DMS 273 treated with DMSO at 0.1 percent for 48 hours (cell line): Measurements from ENCODE around the gene HSPA4L.
A peak's percentile ranks its signal among the peaks of the same experiment; 100 is the strongest.

Source experiments
- DNase-seq: peaks from one replicate; lab custom pipeline; 2025; lab: John Stamatoyannopoulos, UW

The HSPA4L gene

GRCh38 chr4:127783955-127784770, 2.0 kb downstream of the HSPA4L start:
- no peak for DNase-seq

- no peak for DNase-seq
These were observed 6.4 kb downstream of the HSPA4L start for GRCh38 chr4:127788517-127788916.

GRCh38 chr4:127791391-127791790, 9.3 kb downstream of the HSPA4L start:
- DNase-seq: peak; percentile 7

GRCh38 chr4:127793528-127793927, 11.4 kb downstream of the HSPA4L start:
- no peak for DNase-seq

- no peak for DNase-seq
These were observed 17.6 kb downstream of the HSPA4L start for GRCh38 chr4:127799711-127800110.

GRCh38 chr4:127809173-127809800, 27.2 kb downstream of the HSPA4L start:
- no peak for DNase-seq

- no peak for DNase-seq
These were observed 28.4 kb downstream of the HSPA4L start for GRCh38 chr4:127810551-127810950.

GRCh38 chr4:127822430-127822829, 40.3 kb downstream of the HSPA4L start:
- no peak for DNase-seq

- no peak for DNase-seq
These were observed 46.0 kb downstream of the HSPA4L start for GRCh38 chr4:127828121-127828520.

GRCh38 chr4:127829014-127829413, 46.9 kb downstream of the HSPA4L start:
- no peak for DNase-seq

GRCh38 chr4:127832585-127832984, 50.5 kb downstream of the HSPA4L start:
- no peak for DNase-seq

GRCh38 chr4:127843704-127844600, 61.8 kb downstream of the HSPA4L start:
- DNase-seq: no peak

GRCh38 chr4:127844601-127845116, 62.5 kb downstream of the HSPA4L start:
- no peak for DNase-seq

GRCh38 chr4:127846061-127846460, 63.9 kb downstream of the HSPA4L start:
- no peak for DNase-seq

- no peak for DNase-seq
These were observed 64.6 kb downstream of the HSPA4L start for GRCh38 chr4:127846765-127847164.

GRCh38 chr4:127849505-127850234, 67.5 kb downstream of the HSPA4L start:
- no peak for DNase-seq

GRCh38 chr4:127852661-127853060, 70.5 kb downstream of the HSPA4L start:
- no peak for DNase-seq

- no peak for DNase-seq
These were observed 74.2 kb downstream of the HSPA4L start for GRCh38 chr4:127856196-127856812.

GRCh38 chr4:127856813-127857447, 74.8 kb downstream of the HSPA4L start:
- DNase-seq: no peak

GRCh38 chr4:127857641-127858040, 75.5 kb downstream of the HSPA4L start:
- DNase-seq: no peak

- no peak for DNase-seq
These were observed 86.1 kb downstream of the HSPA4L start for GRCh38 chr4:127868196-127868595.
